GM12878 (cell line): ENCODE measurements around the gene SEPTIN5. TPM values are rescaled to one million over a fixed set of nuclear protein-coding genes. Genes with fewer than 3 reads are reported as not detected.

Experiments
- ATAC-seq: fragments of 200-7000 bp; cut with Tn5 transposase; 3 replicates; pipeline ENCODE4 v1.9.1; 2020; ENCODE audit warnings: mild to moderate bottlenecking, moderate library complexity
- BruUV-seq: library from RNA; stranded (reverse); fragments of 400-500 nt; replicated peaks from 2 replicates; lab custom pipeline; 2021; lab: Mats Ljungman, UMichigan
- CTCF ChIA-PET: fragments of 300-600 bp; sonication (Branson Sonifier 250); formaldehyde crosslinking; extraction: SDS; loops from one replicate; lab custom pipeline; 2021; ENCODE audit warnings: inconsistent platforms; lab: Yijun Ruan, JAX
- POLR2A ChIA-PET: fragments of 350-600 bp; formaldehyde crosslinking; extraction: SDS; loops from one replicate; lab custom pipeline; 2021; ENCODE audit warnings: inconsistent platforms; lab: Charles Lee
- RAD21 ChIA-PET: fragments of 300-600 bp; sonication (Branson Sonifier 250); formaldehyde crosslinking; loops from one replicate; lab custom pipeline; 2023; ENCODE audit warnings: antibody characterized with exemption; ENCODE audit not compliant: unreplicated experiment; lab: Charles Lee
- SMC1A ChIA-PET: fragments of 300-600 bp; sonication (Branson Sonifier 250); formaldehyde crosslinking; loops from one replicate; lab custom pipeline; 2023; ENCODE audit not compliant: unreplicated experiment, uncharacterized antibody; lab: Charles Lee
- DNase-seq: peaks from one replicate; pipeline ENCODE4 v3.0.0-alpha.2; 2011; ENCODE audit warnings: low read depth, low spot score
- FAIRE-seq: peaks from 3 replicates; lab custom pipeline; 2011; peaks lifted over from hg19 to GRCh38; lab: Jason Lieb, UNC
- H2AFZ ChIP-seq: 2 replicates; pipeline ENCODE4 v1.6.0; 2011; ENCODE audit warnings: low read depth, low read length, control low read depth; ENCODE audit not compliant: control insufficient read depth
- H3K27ac ChIP-seq: 2 replicates; pipeline ENCODE4 v1.5.1; 2011; ENCODE audit warnings: control low read depth; ENCODE audit not compliant: control insufficient read depth, insufficient read depth
- H3K27me3 ChIP-seq, 2 experiments: replicated peaks in 1 of 2; 2 replicates each; pipeline versions ENCODE4 v1.6.0 to v1.6.1; 2011; ENCODE audit warnings: low read length in 1 of 2; ENCODE audit not compliant: control insufficient read depth in 2 of 2, insufficient read depth in 2 of 2
- H3K36me3 ChIP-seq, 2 experiments: 2 replicates each; pipeline ENCODE4 v1.5.1; 2011; ENCODE audit warnings: low read length in 1 of 2; ENCODE audit not compliant: control insufficient read depth in 2 of 2, insufficient read depth in 2 of 2
- H3K4me1 ChIP-seq: 2 replicates; pipeline ENCODE4 v1.6.1; 2011; ENCODE audit warnings: mild to moderate bottlenecking, low read length, moderate library complexity, mixed read lengths; ENCODE audit not compliant: control insufficient read depth, insufficient read depth
- H3K4me2 ChIP-seq: 2 replicates; pipeline ENCODE4 v1.6.0; 2011; ENCODE audit warnings: control low read depth; ENCODE audit not compliant: control insufficient read depth, insufficient read depth
- H3K4me3 ChIP-seq: fragments of 200-600 bp; sonication (generic); 2 replicates; pipeline ENCODE4 v1.5.1; 2016
- H3K79me2 ChIP-seq: 2 replicates; pipeline ENCODE4 v1.6.0; 2011; ENCODE audit warnings: low read length; ENCODE audit not compliant: control insufficient read depth, insufficient read depth
- H3K9ac ChIP-seq: 2 replicates; pipeline ENCODE4 v1.8.0; 2011; ENCODE audit warnings: low read length, control low read depth, mixed read lengths; ENCODE audit not compliant: control insufficient read depth, insufficient read depth
- H3K9me3 ChIP-seq: replicated peaks from 3 replicates; pipeline ENCODE4 v1.5.1; 2011; ENCODE audit warnings: mild to moderate bottlenecking, low read length; ENCODE audit not compliant: control insufficient read depth, insufficient read depth
- H4K20me1 ChIP-seq: 2 replicates; pipeline ENCODE4 v1.6.0; 2011; ENCODE audit not compliant: control insufficient read depth, insufficient read depth
- ATF2 ChIP-seq: IDR thresholded peaks from 2 replicates; pipeline ENCODE4 v1.6.1; 2012; ENCODE audit warnings: low read length, inconsistent platforms
- CEBPB ChIP-seq, 2 experiments: fragments of 150-350 bp in 1 of 2; IDR thresholded peaks; 2 replicates each; pipeline ENCODE4 v1.6.1; 2012 to 2014; ENCODE audit warnings: low read depth in 2 of 2, low read length in 2 of 2, borderline replicate concordance in 1 of 2, inconsistent platforms in 1 of 2
- MXI1 ChIP-seq: fragments of 150-350 bp; IDR thresholded peaks from 2 replicates; pipeline ENCODE4 v1.6.1; 2011; ENCODE audit warnings: low read depth, mild to moderate bottlenecking, inconsistent platforms, low read length, improper control_type of control experiment
- NFYA ChIP-seq: IDR thresholded peaks from 2 replicates; pipeline ENCODE4 v1.6.1; 2011; ENCODE audit warnings: low read depth, mild to moderate bottlenecking, low read length, improper control_type of control experiment, borderline replicate concordance
- POU2F2 ChIP-seq: IDR thresholded peaks from 3 replicates; pipeline ENCODE4 v1.6.1; 2011; ENCODE audit warnings: low read depth, mild to moderate bottlenecking, low read length, borderline replicate concordance
- RELA ChIP-seq: fragments of 450-650 bp; IDR thresholded peaks from 2 replicates; pipeline ENCODE4 v1.8.0; 2014; ENCODE audit warnings: borderline replicate concordance; ENCODE audit not compliant: partially characterized antibody
- WGBS: methylation state at CpG from one replicate; pipeline ENCODE4 v1.1.6; 2016; ENCODE audit warnings: low lambda C conversion rate; ENCODE audit not compliant: insufficient replicate concordance, insufficient coverage; ENCODE audit errors: missing lambda C conversion rate; 5-methylcytosine and 5-hydroxymethylcytosine counted together
- in situ Hi-C: fragments of 300-500 bp; cut with MboI; formaldehyde crosslinking; loops from 9 replicates; pipeline ENCODE4 v1.14.3; 2018; ENCODE audit warnings: mixed read lengths
- intact Hi-C: fragments of 100-400 bp; cut with micrococcal nuclease; formaldehyde crosslinking; loops from one replicate; pipeline ENCODE4 v1.14.2; 2022; ENCODE audit not compliant: unreplicated experiment
- polyA plus RNA-seq, 11 experiments: library from polyadenylated mRNA; depleted of rRNA in 4 of 11; unstranded in 6 of 11; stranded (reverse) in 5 of 11; fragments of >200 nt; fragmentation: Nextera tagmentation in 4 of 11; fragmentation: Illumina TruSeq in 1 of 11; extraction: Ambion mirVana in 4 of 11; extraction: Trizol in 1 of 11; gene quantifications; 1 replicate in 1 of 11; 2 replicates in 10 of 11; pipeline versions ENCODE4 v1.2.1 to v1.2.3, GENCODE V29; 2011 to 2016; ENCODE audit warnings: inconsistent platforms in 2 of 11, missing spikeins in 2 of 11, low read depth in 1 of 11
- total RNA-seq, 4 experiments: library from RNA; depleted of rRNA in 3 of 4; stranded (reverse); fragments of >200 nt in 3 of 4; fragmentation: Illumina TruSeq in 1 of 4; extraction: Trizol in 1 of 4; gene quantifications; 2 replicates each; pipeline versions ENCODE4 v1.2.1 to v1.2.3, GENCODE V29; 2013 to 2021
- TF ChIP-seq, protein P1 (sequence below): fragments of 450-650 bp; formaldehyde crosslinking; IDR thresholded peaks from 2 replicates; pipeline ENCODE4 v1.5.0; 2022; ENCODE audit warnings: mild to moderate bottlenecking, missing genetic modification characterization
- TF ChIP-seq, protein P2 (sequence below): IDR thresholded peaks from 2 replicates; pipeline ENCODE4 v1.6.1; 2012; ENCODE audit warnings: low read depth, low read length, improper control_type of control experiment

The SEPTIN5 gene
- total and polyA plus RNA-seq, 10 of the 15 experiments (the other 5 are each of a cell fraction or from before 2014, with no cell fraction given), result 0.13 to 1.1 (median 0.34) TPM; not detected in 5

- Histone ChIP-seq H3K4me3 (no peak overlapping the region), H3K9ac (no peak overlapping the region), H3K27ac (no peak overlapping the region), H3K27me3 (no peaks in the 10 kb centered on the region; a peak in 2 of 4 replicates), H3K9me3 (no peaks in the 10 kb centered on the region), H4K20me1 (no peaks in the 10 kb centered on the region), H2AFZ (no peak overlapping the region), H3K36me3 (no peaks in the 10 kb centered on the region), H3K4me1 (no peaks in the 10 kb centered on the region), H3K4me2 (no peak overlapping the region), H3K79me2 (no peaks in the 10 kb centered on the region)
- no TSS peak for BruUV-seq
- FAIRE-seq (no peak), DNase-seq (no peak), ATAC-seq (no peak)
- no peak for TF ChIP-seq ATF2
- no peak for TF ChIP-seq CEBPB (IDR thresholded peaks at IDR 0.05; ENCODE audit: borderline replicate concordance in 1 of 2, low read depth in 2 of 2, low read length in 2 of 2)
- TF ChIP-seq MXI1, result no peak
- TF ChIP-seq, protein P1, sequence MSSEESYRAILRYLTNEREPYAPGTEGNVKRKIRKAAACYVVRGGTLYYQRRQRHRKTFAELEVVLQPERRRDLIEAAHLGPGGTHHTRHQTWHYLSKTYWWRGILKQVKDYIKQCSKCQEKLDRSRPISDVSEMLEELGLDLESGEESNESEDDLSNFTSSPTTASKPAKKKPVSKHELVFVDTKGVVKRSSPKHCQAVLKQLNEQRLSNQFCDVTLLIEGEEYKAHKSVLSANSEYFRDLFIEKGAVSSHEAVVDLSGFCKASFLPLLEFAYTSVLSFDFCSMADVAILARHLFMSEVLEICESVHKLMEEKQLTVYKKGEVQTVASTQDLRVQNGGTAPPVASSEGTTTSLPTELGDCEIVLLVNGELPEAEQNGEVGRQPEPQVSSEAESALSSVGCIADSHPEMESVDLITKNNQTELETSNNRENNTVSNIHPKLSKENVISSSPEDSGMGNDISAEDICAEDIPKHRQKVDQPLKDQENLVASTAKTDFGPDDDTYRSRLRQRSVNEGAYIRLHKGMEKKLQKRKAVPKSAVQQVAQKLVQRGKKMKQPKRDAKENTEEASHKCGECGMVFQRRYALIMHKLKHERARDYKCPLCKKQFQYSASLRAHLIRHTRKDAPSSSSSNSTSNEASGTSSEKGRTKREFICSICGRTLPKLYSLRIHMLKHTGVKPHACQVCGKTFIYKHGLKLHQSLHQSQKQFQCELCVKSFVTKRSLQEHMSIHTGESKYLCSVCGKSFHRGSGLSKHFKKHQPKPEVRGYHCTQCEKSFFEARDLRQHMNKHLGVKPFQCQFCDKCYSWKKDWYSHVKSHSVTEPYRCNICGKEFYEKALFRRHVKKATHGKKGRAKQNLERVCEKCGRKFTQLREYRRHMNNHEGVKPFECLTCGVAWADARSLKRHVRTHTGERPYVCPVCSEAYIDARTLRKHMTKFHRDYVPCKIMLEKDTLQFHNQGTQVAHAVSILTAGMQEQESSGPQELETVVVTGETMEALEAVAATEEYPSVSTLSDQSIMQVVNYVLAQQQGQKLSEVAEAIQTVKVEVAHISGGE (CRISPR knock-in tag), result no peak
- TF ChIP-seq, protein P2, sequence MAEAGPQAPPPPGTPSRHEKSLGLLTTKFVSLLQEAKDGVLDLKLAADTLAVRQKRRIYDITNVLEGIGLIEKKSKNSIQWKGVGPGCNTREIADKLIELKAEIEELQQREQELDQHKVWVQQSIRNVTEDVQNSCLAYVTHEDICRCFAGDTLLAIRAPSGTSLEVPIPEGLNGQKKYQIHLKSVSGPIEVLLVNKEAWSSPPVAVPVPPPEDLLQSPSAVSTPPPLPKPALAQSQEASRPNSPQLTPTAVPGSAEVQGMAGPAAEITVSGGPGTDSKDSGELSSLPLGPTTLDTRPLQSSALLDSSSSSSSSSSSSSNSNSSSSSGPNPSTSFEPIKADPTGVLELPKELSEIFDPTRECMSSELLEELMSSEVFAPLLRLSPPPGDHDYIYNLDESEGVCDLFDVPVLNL, result no peak
- TF ChIP-seq NFYA, result no peak
- no peak for TF ChIP-seq RELA
- no peak for TF ChIP-seq POU2F2
- POLR2A ChIA-PET, result no interaction called here
- CTCF ChIA-PET, result interaction anchor here (0.6 to 1.6 kb wide), 2 partner anchors 10 to 1082 kb away, joined by 3 to 4 read pairs; no protein-coding TSS in a partner anchor
- RAD21 ChIA-PET, result no interaction called here
- SMC1A ChIA-PET, result interaction anchor here (0.6 to 1.1 kb wide), 2 partner anchors 13 to 20 kb away, joined by 3 to 6 read pairs; no protein-coding TSS in a partner anchor
- intact Hi-C loops (no loop called here), in situ Hi-C loops (no loop called here)
- WGBS, result 24% methylated on average over 4 of the region's 4 CpGs
These were observed 44.7 kb upstream of the SEPTIN5 start for GRCh38 chr22:19669570-19669969.
